Adrenal gland (tissue), 5 donors: ENCODE measurements around the gene CAPRIN1.

Source experiments
- POLR2A ChIP-seq, 2 donors: fragments of 450-650 bp; IDR thresholded peaks; one replicate each; pipeline ENCODE4 v1.6.1; 2017; ENCODE audit warnings: antibody characterized with exemption in 2 of 2, mild to moderate bottlenecking in 2 of 2, moderate library complexity in 1 of 2
- TF ChIP-seq, protein P1 (sequence below), 6 experiments: fragments of 450-650 bp in 4 of 6; fragments of 200-600 bp in 2 of 6; sonication (generic) in 1 of 6; IDR thresholded peaks; 1 replicate in 5 of 6; 2 replicates in 1 of 6; pipeline versions ENCODE4 v1.5.1 to v1.8.0; 2016 to 2021; ENCODE audit warnings: antibody characterized with exemption in 6 of 6, mild to moderate bottlenecking in 2 of 6, moderate library complexity in 1 of 6
- donor health status: DM: no; HTN: no; CAD: no.

DNA sequence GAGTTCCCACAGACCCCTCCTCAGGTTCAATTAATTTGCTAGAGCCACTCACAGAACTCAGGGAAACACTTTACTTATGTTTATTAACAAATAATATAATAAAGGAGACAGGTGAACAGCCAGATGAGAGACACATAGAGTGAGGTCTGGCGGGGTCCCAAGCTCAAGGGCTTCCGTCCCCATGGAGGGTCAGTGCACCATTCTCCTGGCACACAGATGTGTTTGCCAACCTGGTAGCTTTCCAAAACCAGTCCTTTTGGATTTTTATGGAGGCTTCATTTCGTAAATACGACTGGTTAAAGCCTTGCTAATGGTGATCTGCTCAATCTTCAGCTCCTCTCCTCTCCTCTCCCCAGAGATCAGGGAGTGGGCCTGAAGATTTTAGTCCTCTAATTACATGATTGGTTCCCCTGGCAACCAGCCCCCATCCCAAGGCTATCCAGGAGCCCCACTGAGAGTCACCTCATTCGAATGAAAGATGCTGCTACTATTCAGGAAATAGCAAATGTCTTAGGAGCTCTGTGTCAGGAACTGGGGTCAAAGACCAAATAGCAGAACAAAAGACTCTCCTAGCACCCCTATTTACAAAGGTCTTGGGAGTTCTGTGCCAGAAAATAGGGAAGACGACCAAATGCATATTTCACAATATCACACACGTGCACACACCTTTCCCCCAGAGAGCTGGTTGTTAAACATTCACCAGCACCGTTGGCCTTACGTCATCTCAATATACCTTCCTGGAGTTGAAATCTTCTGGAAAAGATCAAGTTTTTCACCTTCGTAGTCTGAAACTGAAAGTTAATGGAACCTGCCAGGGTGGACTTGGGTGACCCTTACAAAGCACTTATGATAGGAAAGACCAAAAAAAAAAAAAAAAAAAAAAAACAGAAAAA, 23.8 kb upstream of the CAPRIN1 start:
- TF ChIP-seq, protein P1, sequence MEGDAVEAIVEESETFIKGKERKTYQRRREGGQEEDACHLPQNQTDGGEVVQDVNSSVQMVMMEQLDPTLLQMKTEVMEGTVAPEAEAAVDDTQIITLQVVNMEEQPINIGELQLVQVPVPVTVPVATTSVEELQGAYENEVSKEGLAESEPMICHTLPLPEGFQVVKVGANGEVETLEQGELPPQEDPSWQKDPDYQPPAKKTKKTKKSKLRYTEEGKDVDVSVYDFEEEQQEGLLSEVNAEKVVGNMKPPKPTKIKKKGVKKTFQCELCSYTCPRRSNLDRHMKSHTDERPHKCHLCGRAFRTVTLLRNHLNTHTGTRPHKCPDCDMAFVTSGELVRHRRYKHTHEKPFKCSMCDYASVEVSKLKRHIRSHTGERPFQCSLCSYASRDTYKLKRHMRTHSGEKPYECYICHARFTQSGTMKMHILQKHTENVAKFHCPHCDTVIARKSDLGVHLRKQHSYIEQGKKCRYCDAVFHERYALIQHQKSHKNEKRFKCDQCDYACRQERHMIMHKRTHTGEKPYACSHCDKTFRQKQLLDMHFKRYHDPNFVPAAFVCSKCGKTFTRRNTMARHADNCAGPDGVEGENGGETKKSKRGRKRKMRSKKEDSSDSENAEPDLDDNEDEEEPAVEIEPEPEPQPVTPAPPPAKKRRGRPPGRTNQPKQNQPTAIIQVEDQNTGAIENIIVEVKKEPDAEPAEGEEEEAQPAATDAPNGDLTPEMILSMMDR (IDR thresholded peaks at IDR 0.05): no peak
- no peak for TF ChIP-seq POLR2A (IDR thresholded peaks at IDR 0.05)
